Stomach (tissue), 4 donors: ENCODE measurements around the gene ASAP2.

Experiments
- CTCF ChIP-seq, 7 experiments: fragments of 450-650 bp in 4 of 7; fragments of 200-600 bp in 3 of 7; sonication (generic) in 3 of 7; IDR thresholded peaks; one replicate each; pipeline ENCODE4 v1.5.1; 2016 to 2019; ENCODE audit warnings: antibody characterized with exemption in 7 of 7, control low read depth in 2 of 7, mild to moderate bottlenecking in 1 of 7
- EP300 ChIP-seq: sonication (generic); formaldehyde crosslinking; IDR thresholded peaks from one replicate; pipeline ENCODE4 v1.6.1; 2017; ENCODE audit warnings: antibody characterized with exemption
- POLR2A ChIP-seq, 4 donors: fragments of 450-650 bp; IDR thresholded peaks; one replicate each; pipeline ENCODE4 v1.6.1; 2016; ENCODE audit warnings: antibody characterized with exemption in 4 of 4, control low read depth in 2 of 4, mild to moderate bottlenecking in 1 of 4, moderate library complexity in 1 of 4
- POLR2AphosphoS5 ChIP-seq, 3 donors: sonication (generic); formaldehyde crosslinking; IDR thresholded peaks; one replicate each; pipeline ENCODE4 v1.6.1; 2016; ENCODE audit warnings: antibody characterized with exemption in 3 of 3

- no peak for TF ChIP-seq POLR2A (IDR thresholded peaks at IDR 0.05)
- no peak for TF ChIP-seq CTCF (IDR thresholded peaks at IDR 0.05)
- TF ChIP-seq POLR2AphosphoS5 (IDR thresholded peaks at IDR 0.05) = no peak
- TF ChIP-seq EP300 = no peak
Observed at GRCh38 chr2:9392898-9393765, 186.5 kb downstream of the ASAP2 start.
